Measurements from ENCODE around the gene THSD4.

THSD4 gene

DNA sequence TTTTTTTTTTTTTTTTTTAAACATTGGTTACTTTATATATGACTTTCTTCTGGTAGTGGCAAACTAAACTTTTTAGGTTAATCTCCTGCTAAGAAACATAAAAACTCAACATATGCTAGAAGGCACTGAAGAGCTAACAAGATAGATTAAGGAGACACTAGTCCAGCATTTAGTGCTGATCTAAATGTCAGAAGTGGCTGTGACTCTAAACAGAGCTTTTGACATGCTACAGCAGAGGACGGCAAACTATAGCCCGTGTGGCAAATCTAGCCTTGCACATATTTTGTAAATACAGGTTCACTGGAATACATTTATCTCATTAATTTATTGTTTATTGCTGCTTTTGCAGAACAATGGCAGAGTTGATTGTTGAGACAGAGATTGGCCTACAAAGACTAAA, 715.7 kb downstream of the THSD4 start:
- intact Hi-C loops (cut with micrococcal nuclease), result no loop called here
- Mint-ChIP-seq H3K36me3 (ENCODE audit: low read depth) (peaks cover 50% of the 10 kb centered on the region), H3K4me3 (no peak overlapping the region), H3K27ac (no peak overlapping the region), H3K4me1 (ENCODE audit: low read depth) (peaks cover 5% of the 10 kb centered on the region), H3K27me3 (no peaks in the 10 kb centered on the region), H3K9me3 (no peaks in the 10 kb centered on the region)
